Measurements from ENCODE around the gene RNF112. TPM values are rescaled to one million over a fixed set of nuclear protein-coding genes. Genes with fewer than 3 reads are reported as not detected.

Gene RNF112
- total RNA-seq, 6 donors from 2014 or later, result 0.69 to 6.3 (median 2.1) TPM

GRCh38 chr17:19378416-19379360 lies 32.3 kb upstream of the RNF112 start, which contains the start of gene MAPK7:
Gene MAPK7, plus strand, starts transcription at chr17:19378498. Its CDS starts 403 bp downstream, at chr17:19378901.
- WGBS, 2 donors, result 13 to 23% methylated on average over 8 to 27 of the region's 69 CpGs
- ATAC-seq (ENCODE audit: low FRiP score in 2 of 2) (peak in 1 of 2 donors; percentile 0), DNase-seq (peak in 1 of 2 donors; percentile 85)
- Histone ChIP-seq H3K27ac (peak within 1 kb of the TSS; percentile 92 to 96 (median 93)), H3K27me3 (no peaks in the 10 kb centered on the region), H3K4me3 (peak within 1 kb of the TSS; percentile 70 to 90 (median 87)), H3K9me3 (no peaks in the 10 kb centered on the region), H3K4me1 (peaks cover 18 to 37% (median 23%) of the 10 kb centered on the region in 4 donors), H3K36me3 (peaks cover 17 to 42% (median 40%) of the 10 kb centered on the region in 4 donors)
- TF ChIP-seq POLR2A (IDR thresholded peaks at IDR 0.05), result peak in 2 of 4 donors; percentile 2 to 43
- peak in 1 of 2 donors; percentile 36 for TF ChIP-seq POLR2AphosphoS5 (IDR thresholded peaks at IDR 0.05)
- no peak for TF ChIP-seq CTCF (IDR thresholded peaks at IDR 0.05)

GRCh38 chr17:19379361-19380065 lies 31.5 kb upstream of the RNF112 start:
- DNase-seq (no peak), ATAC-seq (ENCODE audit: low FRiP score in 2 of 2) (no peak)
- Histone ChIP-seq H3K36me3 (peaks cover 20 to 50% (median 45%) of the 10 kb centered on the region in 4 donors), H3K27me3 (no peaks in the 10 kb centered on the region), H3K4me1 (peaks cover 26 to 44% (median 31%) of the 10 kb centered on the region in 4 donors), H3K27ac (peak overlapping the region; percentile 92 to 96 (median 93)), H3K9me3 (no peaks in the 10 kb centered on the region), H3K4me3 (peak overlapping the region; percentile 70 to 90 (median 87))
- TF ChIP-seq POLR2AphosphoS5 (IDR thresholded peaks at IDR 0.05), result no peak
- no peak for TF ChIP-seq EP300 (IDR thresholded peaks at IDR 0.05)
- no peak for TF ChIP-seq CTCF (IDR thresholded peaks at IDR 0.05)
- TF ChIP-seq POLR2A (IDR thresholded peaks at IDR 0.05), result no peak
- 85 to 87% methylated on average over 12 to 13 of the region's 13 CpGs for whole genome bisulfite sequencing, 2 donors

GRCh38 chr17:19380481-19381301 lies 30.3 kb upstream of the RNF112 start:
- Histone ChIP-seq H3K27me3 (no peaks in the 10 kb centered on the region), H3K36me3 (peaks cover 20 to 62% (median 49%) of the 10 kb centered on the region in 4 donors), H3K4me1 (peaks cover 33 to 52% (median 42%) of the 10 kb centered on the region in 4 donors), H3K4me3 (no peak overlapping the region), H3K27ac (no peak overlapping the region), H3K9me3 (no peaks in the 10 kb centered on the region)
- DNase-seq (peak in 1 of 2 donors; percentile 67), ATAC-seq (ENCODE audit: low FRiP score in 2 of 2) (no peak)
- 88 to 93% methylated on average over 10 to 29 of the region's 29 CpGs for WGBS, 2 donors
- no peak for TF ChIP-seq POLR2AphosphoS5 (IDR thresholded peaks at IDR 0.05)
- TF ChIP-seq CTCF (IDR thresholded peaks at IDR 0.05), result no peak
- TF ChIP-seq EP300 (IDR thresholded peaks at IDR 0.05), result no peak
- TF ChIP-seq POLR2A (IDR thresholded peaks at IDR 0.05), result no peak

- Histone ChIP-seq H3K9me3 (no peaks in the 10 kb centered on the region), H3K4me1 (peaks cover 40 to 56% (median 47%) of the 10 kb centered on the region in 4 donors), H3K36me3 (peaks cover 20 to 62% (median 49%) of the 10 kb centered on the region in 4 donors), H3K4me3 (no peak overlapping the region), H3K27ac (peak overlapping the region in 3 of 4 donors; percentile 49 to 87 (median 57)), H3K27me3 (no peaks in the 10 kb centered on the region)
- 95 to 97% methylated on average over 4 to 5 of the region's 7 CpGs for WGBS, 2 donors
- DNase-seq (no peak), ATAC-seq (ENCODE audit: low FRiP score in 2 of 2) (no peak)
- no peak for TF ChIP-seq CTCF (IDR thresholded peaks at IDR 0.05)
- TF ChIP-seq POLR2AphosphoS5 (IDR thresholded peaks at IDR 0.05), result no peak
- TF ChIP-seq POLR2A (IDR thresholded peaks at IDR 0.05), result no peak
- no peak for TF ChIP-seq EP300 (IDR thresholded peaks at IDR 0.05)
These were observed 29.7 kb upstream of the RNF112 start for GRCh38 chr17:19381361-19381740.

Data from upper lobe of left lung (tissue), 6 donors.